Loucy (cell line): ENCODE results near the gene SH3YL1.

Experiments used
- CTCF ChIP-seq: fragments of 200-600 bp; sonication (generic); conservative IDR thresholded peaks from 2 replicates; pipeline ENCODE4 v1.5.1; 2014; ENCODE audit warnings: mild to moderate bottlenecking, antibody characterized with exemption, low read length
- EZH2phosphoT487 ChIP-seq: fragments of 200-600 bp; IDR thresholded peaks from 2 replicates; pipeline ENCODE4 v1.6.1; 2018; ENCODE audit warnings: antibody characterized with exemption, mild to moderate bottlenecking, moderate library complexity, borderline replicate concordance

GRCh38 chr2:296354-296753 lies 32.5 kb upstream of the SH3YL1 start:
- no peak for TF ChIP-seq CTCF
- TF ChIP-seq EZH2phosphoT487, result no peak
